Astrocyte (in vitro differentiated cells and primary cell): ENCODE data around the gene SCGB1A1.

Experiments
- EZH2 ChIP-seq: IDR thresholded peaks from 2 replicates; pipeline ENCODE4 v1.6.1; 2012; ENCODE audit warnings: mild to moderate bottlenecking, low read length, inconsistent platforms; ENCODE audit not compliant: insufficient read depth
- TF ChIP-seq, protein P1 (sequence below): IDR thresholded peaks from 2 replicates; pipeline ENCODE4 v1.5.1; 2011; ENCODE audit warnings: low read depth, mild to moderate bottlenecking, inconsistent platforms, low read length, moderate library complexity; ENCODE audit not compliant: insufficient read depth

DNA sequence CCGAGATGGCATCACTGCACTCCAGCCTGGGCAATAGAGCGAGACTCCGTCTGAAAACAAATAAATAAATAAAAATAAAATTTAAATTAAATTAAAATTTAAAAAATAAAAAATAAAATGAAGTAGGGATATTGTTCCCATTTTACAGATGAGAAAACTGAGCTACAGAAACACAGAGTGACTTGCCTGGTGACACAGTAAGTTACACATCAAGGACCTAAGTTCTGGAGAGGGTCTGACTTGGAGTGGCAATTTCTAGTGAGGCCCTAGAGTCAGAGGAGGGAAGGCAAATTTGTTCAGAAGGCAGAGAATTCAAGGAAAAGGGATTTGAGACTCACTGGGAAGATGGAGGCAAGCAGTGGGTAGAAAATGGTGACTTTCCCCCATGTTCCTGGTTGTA is 2.0 kb downstream of the SCGB1A1 start:
- TF ChIP-seq, protein P1, sequence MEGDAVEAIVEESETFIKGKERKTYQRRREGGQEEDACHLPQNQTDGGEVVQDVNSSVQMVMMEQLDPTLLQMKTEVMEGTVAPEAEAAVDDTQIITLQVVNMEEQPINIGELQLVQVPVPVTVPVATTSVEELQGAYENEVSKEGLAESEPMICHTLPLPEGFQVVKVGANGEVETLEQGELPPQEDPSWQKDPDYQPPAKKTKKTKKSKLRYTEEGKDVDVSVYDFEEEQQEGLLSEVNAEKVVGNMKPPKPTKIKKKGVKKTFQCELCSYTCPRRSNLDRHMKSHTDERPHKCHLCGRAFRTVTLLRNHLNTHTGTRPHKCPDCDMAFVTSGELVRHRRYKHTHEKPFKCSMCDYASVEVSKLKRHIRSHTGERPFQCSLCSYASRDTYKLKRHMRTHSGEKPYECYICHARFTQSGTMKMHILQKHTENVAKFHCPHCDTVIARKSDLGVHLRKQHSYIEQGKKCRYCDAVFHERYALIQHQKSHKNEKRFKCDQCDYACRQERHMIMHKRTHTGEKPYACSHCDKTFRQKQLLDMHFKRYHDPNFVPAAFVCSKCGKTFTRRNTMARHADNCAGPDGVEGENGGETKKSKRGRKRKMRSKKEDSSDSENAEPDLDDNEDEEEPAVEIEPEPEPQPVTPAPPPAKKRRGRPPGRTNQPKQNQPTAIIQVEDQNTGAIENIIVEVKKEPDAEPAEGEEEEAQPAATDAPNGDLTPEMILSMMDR = no peak
- no peak for TF ChIP-seq EZH2
